ENCODE results near the gene KBTBD8.

KBTBD8 gene

DNA sequence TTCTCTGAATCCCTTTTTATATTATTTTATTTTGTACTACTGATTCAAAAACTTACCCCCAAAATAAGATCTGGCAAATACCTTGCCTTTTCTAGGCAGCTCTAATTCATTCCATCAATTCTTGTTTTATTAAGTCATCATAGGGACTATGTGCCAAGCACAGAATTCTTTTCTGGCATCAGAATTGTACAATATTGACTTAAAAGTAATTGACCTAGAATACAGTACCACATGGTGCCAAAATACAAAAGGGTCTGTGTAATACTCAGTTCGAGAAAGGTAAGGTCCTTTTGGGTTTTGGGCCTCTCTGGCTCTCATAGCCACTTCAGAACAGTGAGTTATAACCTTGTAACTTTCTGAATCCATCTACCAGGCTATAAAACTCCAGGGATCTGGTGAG lies 46.2 kb downstream of the KBTBD8 start:
- no peak for DNase-seq

DNA sequence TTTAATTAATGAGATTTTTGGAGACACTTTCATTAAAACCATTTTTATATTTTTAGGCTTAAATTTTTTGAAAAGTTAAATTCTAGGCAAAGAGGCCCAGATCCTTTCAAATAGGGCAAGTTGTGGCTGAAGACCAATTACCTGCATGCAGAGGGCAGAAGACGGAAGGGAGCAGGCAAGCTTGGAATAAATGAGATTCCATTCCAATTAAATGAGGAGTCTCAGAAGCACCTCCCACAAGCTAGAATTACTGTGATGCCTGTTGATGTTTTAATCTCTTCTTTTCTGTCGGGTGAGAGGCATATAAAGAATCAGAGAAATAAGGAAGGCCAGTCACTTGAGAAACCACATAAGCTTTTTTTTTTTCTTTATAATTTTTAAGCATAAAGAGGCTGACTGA lies 46.8 kb downstream of the KBTBD8 start:
- DNase-seq = no peak

DNA sequence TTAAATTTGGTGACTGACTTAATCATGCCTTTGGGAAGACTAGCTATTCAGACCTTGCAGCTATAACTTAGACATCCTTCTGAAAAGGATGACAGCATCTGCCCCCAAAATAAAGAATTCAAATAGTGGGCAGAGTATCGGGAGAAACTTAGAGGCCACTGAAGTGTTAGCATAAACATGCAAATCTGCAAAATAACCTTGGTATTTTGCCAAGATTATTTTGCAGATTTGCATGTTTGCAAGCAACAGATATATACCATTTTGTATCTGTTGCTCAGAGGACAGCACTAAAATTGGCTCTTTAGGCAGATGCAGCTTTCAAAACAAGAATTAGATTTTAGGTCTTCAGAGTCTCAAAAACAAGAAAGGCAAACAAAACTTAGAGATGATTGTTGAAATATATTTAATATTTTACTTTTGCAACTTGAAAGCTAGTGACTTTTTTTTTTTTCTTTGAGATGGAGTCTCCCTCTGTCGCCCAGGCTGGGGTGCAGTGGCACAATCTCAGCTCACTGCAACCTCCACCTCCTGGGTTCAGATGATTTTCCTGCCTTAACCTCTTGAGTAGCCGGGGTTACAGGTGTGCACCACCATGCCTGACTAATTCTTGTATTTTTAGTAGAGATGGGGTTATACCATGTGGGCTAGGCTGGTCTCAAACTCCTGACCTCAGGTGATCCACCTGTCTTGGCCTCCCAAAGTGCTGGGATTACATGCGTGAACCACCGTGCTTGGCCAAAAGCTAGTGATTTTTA lies 47.8 kb downstream of the KBTBD8 start:
- no peak for DNase-seq

DNA sequence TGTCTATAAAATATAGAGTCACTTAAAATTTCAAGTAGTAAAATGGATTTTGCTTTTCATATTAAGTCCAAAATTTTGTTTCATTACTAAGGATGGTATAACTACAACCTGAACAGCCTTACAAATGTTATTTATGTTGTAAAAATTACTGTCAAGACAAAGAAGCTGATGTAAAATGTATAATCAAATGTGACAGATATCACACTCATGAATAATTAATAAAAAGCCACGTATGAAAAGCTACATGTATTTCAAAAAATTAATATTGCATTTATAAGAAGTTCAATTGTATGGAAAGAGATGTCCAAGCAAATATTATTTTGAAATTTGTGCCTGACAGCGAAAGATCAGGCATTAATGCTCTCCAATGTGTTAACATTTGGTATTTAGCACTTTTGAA lies 48.9 kb downstream of the KBTBD8 start:
- DNase-seq = no peak

DNA sequence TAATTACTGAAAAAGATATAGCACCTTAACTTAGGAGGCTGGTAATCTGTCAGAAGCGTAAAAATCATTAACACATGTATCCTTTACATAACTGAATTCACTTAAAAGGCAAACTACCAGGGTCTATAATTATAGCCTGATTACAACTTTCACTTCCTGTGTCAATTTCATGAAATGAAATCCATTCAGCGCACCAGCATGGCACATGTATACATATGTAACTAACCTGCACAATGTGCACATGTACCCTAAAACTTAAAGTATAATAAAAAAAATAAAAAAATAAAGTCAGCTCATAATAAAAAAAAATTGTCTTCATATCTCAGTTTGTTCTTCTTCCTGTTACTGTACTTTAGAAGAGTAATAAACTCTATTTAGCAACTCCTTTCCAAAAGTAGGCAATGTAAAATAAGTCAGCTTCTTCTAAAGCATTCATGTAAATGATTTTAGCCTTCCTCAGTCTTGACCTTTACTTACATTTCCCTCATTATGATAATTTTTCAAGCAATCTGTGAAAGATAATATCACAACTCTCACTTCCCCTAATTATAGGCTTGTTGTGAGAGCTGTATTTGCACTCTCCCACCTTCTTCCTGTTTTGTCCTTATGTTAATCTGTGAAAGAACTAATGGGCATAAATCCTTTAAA lies 50.1 kb downstream of the KBTBD8 start:
- DNase-seq = no peak

DNA sequence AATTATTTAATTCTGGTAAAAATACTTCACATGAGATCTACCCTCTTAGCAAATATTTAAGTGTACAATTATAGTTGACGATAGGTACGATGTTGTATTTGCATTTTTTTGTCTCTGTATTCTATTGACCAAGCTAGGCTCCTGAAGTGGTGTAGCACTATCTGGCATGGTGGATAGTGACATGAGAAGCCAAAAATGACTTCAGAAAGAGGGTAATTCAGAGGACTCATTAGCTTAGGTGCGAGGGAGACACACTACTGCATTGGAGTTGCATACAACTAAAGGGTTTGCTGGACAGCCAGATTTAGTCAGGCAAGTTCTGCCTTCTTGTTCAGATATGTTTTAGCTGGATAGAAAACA lies 50.6 kb downstream of the KBTBD8 start:
- no peak for DNase-seq

DNA sequence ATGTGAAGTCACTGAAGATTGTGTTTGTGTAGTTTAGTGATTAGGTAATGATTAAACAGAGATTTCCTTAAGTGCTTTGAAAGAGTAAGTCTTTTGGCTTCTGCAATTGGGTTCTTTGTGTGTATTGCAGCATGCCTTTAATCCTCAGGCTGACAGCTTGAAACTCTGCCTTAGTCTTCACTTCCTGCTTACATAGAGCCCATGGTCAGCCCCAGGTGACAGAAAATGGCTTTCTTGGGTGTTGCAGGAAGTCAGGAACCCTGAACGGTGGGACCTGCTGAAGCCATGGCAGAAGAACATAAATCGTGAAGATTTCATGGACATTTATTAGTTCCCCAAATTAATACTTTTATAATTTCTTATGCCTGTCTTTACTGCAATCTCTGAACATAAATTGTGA lies 61.3 kb downstream of the KBTBD8 start:
- no peak for DNase-seq

Measured in activated T-cell treated with anti-CD3 and anti-CD28 coated beads for 4 hours (primary cell).